Measurements from ENCODE around the gene SAA2.
"Not testable (repeated sequence)": the region's sequence is repeated elsewhere in the genome, so short reads cannot be mapped to it uniquely, and the experiment has no call there.

Gene SAA2

DNA sequence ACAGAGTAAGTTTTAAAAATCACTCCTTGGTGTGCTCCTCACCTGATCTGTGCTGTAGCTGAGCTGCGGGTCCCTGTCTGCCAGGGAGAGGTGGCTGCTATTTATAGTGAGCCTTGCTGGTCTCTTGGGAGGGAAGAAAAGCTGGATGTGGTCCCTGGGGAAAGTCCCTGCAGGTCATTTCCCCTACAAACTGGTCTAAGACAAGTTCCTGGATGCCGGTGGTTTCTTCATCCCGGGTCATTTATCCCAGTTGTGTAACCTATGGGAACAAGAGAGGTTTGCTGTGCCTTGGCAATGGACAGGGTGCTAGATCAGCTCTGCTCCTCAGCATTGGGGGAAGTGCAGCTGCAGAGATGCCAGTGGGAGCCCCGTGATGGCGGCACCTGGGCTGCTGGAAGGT is at the start of gene SAA2:
Gene SAA2 (minus strand): TSS at position 108 of the 400 bp plus-strand sequence. CDS start 657 bp downstream, outside the sequence.
- DNase-seq = no peak

DNA sequence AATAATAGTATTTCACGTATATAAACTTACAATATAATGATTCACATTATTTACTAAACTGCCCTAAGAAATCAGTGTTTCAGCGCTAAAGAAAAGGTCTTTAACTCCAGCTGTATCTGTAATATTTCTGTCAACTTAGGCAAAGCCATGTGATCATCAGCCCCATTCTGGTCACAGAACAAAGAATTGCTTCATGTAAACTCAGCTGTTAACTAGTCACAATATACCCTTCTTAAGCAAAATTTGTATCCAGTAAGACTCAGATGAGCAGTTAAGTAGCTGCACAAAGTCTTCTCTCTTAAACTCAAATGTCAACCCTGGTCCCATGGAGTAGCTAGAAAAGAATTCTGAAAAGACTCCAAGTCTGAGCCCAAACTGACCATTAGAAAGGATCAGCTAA is 46.8 kb upstream of the SAA2 start:
- no peak for DNase-seq

DNA sequence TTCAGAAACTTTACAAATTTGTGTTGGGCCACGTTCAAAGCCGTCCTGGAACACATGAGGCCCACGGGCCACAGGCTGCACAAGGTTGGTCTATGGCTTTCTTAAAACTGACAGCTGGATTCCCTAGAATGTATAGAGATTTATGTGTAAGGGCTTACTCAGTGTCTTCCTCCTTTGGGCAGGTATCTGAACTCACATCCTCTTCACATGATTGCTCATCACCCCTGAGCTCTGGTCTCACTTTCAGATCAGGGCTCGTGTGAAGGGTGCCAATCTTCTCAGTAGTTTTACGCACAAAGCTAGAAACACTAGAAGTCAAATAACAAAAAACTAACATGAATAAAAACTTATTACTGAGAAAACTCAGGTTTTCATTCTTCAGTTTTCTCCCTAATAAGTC is 46.4 kb upstream of the SAA2 start:
- DNase-seq = no peak

DNA sequence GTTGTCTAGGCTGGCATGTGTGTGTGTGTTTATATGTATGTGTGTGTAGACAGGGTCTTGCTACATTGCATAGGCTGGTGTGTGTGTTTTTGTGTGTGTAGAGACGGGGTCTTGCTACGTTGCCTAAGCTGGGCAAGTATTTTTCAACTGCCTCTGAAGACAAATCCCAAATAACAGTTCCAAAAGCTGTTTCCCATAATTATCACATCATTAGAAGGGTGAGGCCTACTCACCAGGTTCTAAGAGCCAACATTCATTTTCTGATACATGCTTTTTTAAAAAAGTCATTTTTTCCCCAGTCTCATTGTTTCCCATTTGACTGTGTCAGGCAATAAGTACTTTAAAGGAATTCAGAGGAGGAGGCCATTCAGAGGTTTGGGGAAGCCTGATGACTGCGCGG is 40.4 kb upstream of the SAA2 start:
- no peak for DNase-seq

DNA sequence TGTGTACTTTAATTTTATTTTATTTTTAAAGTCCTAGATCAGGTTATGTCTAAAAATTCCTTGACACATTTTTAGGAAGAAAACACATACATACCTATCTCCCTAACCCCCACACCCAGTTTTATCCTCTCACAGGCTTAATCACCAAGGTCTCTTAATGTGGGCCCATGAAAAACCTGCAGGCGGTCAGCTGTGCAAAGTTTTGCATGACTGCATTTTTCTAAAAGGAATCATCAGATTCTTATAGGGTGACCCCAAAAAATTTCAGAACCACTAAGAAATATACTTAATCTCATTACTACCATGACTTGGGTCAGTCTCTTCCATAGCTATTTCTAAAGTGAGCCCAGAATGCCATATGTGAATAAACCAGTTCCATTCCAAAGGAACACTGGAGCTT is 37.4 kb upstream of the SAA2 start:
- no peak for DNase-seq

DNA sequence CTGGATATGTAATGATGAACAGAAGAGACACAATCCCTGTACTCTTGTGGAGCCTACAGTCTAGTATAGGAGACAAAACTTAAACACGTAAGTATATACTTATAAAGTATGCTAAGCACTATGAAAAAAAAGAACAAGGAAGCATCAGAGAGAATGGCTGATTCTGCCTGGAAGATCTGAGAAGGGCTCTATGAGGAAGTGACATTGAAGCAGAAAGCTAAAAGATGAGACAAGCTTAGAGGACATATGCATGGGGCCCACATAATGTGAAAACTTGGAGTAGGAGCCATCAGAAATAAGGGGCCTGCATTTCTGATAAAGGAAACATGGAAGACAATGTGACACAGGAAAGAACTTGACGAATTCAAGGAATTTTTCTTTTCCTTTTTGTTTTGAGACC is 34.2 kb upstream of the SAA2 start:
- DNase-seq = no peak

DNA sequence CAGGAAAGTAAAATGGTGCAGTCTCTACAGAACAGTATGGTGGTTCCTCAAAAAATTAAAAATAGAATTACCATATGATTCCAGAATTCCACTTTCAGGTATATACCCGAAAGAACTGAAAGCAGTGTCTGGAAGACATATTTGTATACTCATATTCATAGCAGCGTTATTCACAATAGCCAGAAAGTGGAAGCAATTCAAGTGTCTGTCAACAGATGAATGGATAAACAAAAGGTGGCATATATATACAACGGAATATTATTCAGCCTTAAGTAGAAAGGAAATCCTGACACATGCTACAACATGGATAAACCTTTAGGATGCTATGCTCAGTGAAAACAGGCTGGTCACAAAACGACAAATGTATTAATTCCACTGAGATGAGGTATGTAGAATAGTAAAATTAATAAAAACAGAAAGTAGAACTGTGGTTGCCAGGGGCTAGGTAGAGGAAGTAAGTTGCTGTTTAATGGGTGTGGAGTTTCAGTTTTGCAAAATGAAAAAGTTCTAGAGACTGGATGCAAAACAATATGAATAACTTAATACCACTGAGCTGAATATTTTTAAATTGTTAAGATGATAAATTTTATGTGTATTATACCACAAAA is 32.1 kb upstream of the SAA2 start:
- DNase-seq = no peak

DNA sequence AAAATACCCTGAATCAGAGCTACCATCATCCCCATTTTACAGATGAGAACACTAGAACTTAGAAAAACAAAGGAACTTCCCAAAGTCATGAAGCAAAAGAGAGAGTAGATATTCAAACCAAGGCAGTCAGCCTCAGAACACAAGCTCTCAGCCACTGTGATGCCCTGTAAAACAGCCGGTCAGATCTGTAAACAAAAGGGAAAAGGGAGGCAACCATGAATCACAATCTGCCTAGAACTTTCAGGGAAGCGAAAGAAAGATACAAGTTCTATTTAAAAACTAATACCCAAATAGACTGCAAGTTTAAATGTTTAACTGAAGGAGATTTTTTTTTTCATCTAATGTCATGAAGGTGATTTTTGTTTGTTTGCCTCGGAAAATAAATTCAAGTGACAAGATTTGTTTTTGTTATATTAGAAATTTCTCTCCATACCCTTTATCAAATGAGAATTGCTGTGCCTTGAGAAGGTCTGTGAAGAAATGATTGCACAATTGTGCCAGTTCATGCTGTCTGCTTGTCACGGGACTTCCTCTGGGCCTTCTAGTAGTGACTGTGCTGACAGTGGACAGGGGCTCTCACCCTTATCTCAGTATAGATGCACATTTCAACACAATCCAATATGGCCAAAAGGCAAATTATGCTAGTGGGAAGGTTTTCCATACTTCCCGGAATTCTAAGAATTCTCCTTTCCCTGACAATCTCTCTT is 29.2 kb upstream of the SAA2 start:
- DNase-seq = no peak

DNA sequence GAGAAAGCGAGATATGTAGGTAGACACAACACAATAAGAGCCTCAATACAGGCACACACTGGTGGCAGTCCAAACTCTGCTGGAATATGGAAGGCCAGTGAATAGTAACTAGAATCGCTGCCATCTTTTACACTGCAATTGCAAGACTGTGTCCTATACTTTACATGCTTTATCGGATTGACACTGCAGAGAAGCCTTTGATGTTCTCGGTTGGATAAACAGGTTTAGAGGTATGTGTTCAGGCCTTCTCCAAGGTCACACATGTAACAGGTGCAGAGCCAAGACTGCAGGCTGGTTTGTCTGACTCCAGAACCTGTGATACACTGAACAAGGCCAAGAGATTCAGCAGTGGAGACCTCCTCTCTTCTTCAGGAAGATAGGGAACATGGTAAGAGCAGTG is 22.7 kb upstream of the SAA2 start:
- DNase-seq = no peak

DNA sequence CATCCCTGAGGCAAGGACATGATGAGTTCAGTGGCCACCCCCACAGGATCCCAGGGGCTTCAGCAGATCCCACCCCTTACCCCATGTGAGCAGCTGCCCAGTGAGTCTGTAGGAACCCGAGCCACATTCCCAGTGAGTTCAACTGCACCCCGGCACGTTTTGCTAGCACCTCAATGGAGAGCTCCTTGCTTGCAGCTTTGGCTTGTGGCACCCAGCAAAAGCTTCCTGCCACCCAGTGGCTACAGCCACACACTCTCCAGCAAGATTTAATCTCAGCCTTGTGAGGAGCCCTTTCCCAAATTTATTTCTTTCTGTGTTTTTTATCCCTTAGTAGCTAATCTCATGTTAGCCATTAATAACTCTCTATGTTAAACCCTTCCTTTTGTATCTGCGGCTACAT is 21.6 kb upstream of the SAA2 start:
- no peak for DNase-seq

DNA sequence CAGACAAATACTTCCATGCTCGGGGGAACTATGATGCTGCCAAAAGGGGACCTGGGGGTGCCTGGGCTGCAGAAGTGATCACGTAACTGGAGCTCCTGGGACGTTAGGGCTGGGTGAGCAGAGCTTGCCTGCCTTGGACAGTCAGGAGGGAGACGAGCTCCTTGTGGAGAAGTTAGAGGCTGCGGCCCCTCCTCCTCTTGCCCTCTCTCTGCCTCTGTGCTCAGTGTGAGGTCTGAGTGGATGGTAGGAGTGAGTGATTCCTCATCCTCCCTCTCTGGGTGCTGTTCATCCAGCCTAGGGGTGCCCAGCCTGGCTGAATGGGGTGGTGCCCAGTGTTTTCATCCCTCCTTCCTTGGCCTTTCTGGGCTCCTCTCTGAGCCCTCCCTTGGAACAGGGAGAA is 20.8 kb upstream of the SAA2 start:
- DNase-seq = not testable (repeated sequence)

DNA sequence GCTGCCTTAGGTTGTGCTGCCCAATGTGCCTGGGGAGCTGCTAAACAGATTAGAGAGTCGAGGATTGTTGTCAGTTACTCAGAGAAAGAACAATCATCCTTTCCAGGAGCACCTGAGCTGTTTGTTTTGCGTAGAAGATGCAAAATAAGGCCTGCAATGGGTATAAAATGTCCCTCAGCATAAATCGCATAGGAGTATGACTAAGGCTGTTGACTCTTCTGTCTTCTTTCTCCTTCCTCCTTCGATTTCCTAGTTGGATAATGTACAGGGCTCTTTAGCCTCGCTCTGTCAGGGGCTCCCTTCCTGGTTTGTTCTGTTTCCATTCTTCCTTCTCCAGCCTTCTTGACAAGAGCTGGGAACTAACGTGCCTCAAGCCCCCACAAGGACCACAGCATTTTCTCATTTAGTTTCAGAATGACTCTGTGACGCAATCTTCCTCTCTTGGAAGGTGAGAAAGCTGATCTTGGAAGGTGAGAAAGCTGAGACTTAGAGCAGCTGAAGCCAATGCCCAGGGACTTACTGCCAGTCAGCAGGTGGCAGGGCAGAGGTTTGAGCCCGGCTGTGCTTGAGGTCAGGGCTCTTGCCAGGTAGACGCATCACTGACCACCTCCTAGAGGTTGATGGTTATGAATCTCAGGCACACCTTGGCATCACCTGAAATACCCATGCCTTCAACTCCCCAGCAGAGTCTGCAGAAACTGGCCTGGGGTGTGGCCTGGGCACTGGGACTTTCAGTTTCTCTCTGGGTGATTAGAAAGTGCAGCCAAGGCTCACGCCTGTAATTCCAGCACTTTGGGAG is 19.1 kb upstream of the SAA2 start:
- DNase-seq = not testable (repeated sequence)

DNA sequence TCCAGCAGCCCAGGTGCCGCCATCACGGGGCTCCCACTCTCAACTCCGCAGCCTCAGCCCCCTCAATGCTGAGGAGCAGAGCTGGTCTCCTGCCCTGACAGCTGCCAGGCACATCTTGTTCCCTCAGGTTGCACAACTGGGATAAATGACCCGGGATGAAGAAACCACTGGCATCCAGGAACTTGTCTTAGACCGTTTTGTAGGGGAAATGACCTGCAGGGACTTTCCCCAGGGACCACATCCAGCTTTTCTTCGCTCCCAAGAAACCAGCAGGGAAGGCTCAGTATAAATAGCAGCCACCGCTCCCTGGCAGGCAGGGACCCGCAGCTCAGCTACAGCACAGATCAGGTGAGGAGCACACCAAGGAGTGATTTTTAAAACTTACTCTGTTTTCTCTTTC is 17.5 kb upstream of the SAA2 start, which contains the start of gene SAA1:
Gene SAA1 (plus strand): TSS at position 316 of the 400 bp plus-strand sequence. CDS start 624 bp downstream, outside the sequence.
- DNase-seq = no peak

DNA sequence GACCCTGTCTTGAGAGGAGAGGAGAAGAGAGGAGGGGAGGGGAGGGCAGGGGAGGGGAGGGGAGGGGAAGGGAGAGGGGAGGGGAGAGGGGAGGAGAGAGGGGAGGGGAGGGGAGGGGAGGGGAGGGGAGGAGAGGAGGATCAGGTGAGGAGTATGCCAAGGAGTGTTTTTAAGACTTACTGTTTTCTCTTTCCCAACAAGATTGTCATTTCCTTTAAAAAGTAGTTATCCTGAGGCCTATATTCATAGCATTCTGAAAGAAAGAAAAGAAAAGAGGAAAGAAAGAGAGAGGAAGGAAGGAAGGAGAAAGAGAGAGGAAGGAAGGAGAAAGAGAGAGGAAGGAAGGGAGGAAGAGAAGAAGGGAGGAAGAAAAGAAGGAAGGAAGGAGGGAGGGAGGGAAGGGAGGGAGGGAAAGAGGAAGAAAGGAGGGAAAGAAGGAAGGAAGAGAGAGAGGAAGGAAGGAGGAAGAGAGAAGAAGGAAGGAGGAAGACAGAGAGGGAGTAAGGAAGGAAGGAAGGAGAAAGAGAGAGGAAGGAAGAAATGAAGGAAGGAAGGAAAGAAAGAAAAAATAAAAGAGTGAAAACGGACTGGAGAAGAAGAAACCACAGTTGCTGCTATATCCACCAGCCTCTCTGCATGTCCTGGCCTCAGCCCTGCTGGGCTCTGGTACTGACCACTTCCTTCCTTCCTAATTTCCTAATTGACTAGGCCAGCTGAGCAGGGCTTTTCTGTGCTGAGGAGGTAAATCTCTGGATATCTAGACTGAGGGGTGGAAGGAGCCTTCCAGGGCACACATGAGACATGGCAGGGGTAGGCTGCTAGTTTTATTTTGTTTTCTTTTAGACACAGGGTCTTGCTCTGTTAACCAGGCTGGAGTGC is 16.4 kb upstream of the SAA2 start:
- no peak for DNase-seq

DNA sequence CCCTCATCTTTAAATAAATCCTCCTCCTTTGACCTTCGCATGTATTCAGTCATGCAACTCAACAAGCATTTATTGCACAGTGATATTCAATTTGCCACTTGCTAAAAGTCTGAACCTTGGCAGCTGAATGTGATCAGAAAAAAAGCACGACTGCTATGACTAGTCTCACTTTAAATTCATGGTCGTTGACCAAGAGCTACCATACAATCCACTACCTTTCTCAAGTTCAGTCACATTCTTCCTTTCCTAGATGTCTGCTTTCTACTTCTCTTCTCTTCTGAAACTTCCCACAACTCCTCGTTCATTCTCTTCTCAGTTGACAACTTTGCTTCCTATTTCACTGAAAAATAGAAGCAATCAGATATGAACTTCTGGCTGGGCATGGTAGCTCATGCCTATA is 15.6 kb upstream of the SAA2 start:
- no peak for DNase-seq

DNA sequence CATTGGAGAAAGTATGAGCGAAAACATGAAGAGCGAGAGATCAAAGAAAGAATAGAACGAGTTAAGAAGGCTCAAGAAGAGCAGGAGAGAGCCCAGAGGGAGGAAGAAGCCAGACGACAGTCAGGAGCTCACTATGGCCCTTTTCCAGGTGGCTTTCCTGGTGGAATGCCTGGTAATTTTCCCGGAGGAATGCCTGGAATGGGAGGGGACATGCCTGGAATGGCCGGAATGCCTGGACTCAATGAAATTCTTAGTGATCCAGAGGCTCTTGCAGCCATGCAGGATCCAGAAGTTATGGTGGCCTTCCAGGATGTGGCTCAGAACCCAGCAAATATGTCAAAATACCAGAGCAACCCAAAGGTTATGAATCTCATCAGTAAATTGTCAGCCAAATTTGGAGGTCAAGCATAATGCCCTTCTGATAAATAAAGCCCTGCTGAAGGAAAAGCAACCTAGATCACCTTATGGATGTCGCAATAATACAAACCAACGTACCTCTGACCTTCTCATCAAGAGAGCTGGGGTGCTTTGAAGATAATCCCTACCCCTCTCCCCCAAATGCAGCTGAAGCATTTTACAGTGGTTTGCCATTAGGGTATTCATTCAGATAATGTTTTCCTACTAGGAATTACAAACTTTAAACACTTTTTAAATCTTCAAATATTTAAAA is 14.3 kb upstream of the SAA2 start:
- not testable (repeated sequence) for DNase-seq

DNA sequence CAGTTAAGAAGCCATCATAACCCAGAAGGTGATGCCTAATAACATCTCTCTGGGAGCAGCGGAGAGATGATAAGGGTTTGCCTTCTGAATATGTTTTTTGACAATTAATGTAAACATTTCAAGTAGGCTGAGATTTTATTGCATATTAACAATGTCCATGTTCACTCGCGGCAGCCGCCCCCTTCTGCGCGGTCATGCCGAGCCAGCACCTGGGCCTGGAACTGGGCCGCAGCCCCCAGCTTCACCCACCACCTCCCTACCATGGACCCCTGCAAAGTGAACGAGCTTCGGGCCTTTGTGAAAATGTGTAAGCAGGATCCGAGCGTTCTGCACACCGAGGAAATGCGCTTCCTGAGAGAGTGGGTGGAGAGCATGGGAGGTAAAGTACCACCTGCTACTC is 13.3 kb upstream of the SAA2 start:
- DNase-seq = no peak

DNA sequence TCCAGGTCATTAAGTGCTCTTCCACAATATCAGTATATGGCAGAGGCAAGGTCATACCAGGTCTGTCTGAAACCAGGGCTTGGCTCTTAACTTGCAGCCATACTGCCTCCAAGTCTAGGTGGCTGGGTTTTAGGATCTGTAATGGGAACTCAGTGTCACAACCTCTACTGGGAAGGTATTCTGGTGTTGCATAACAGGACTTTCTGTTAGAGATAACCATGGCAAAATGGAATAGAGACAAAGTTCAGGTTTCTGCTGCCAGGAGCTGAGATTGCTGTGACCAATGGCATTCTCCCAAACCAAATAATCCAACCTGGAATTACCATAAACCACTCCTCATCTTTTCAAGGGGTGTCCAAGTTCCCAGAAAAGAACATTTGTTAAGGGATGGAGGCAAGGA is 10.8 kb upstream of the SAA2 start:
- no peak for DNase-seq

DNA sequence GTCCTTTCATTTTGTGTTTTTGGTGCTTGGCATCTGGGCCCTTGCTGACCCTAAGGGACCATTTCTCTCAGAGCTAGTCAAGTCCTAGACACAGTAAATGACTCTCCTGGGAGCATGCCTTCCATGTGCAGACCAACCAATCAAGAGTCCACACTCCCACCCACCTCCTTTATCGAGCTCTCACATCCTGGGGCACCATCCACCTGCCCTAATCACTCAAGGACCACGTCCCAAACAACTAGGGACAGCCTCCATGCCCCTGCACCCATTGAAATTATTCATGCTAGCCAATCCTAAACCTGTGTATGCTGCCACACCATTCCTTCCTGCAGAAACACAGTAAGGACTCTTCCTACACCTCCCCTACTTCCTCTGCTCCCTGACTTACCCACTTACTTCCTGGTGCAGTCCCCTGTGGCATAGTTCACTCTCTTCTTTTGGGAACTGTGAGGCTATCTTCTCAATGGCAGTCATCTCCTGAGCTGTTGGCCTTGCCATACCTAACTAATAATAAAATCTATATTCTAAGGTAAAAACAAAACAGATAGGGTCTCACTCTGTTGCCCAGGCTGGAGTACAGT is 6.4 kb upstream of the SAA2 start:
- no peak for DNase-seq

DNA sequence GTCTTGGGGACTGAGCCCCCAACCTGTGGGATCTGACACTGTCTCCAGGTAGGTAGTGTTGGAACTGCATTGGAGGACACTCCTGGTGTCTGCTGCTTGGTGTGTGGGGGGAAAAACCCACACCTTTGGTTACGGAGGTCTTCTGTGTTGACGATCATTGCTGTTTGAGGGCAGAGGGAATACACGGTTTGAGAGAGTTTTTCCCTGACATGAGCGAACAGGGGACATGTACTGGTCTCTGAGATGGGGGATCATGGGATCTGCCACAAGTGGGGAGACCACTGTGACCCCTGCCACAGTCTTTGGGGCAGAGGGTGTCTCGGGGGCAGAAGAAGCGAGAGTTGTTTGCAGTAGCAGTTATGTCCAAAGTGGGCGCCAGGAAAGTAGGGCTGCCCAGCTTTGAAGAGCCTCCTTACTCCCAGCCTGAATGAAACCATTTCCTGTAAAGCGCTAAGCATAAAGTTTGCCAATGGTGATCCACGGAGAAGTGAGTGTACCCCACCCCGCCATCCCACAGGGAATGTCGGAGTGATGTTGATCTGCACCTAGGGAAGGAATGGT is 5.4 kb upstream of the SAA2 start:
- no peak for DNase-seq

DNA sequence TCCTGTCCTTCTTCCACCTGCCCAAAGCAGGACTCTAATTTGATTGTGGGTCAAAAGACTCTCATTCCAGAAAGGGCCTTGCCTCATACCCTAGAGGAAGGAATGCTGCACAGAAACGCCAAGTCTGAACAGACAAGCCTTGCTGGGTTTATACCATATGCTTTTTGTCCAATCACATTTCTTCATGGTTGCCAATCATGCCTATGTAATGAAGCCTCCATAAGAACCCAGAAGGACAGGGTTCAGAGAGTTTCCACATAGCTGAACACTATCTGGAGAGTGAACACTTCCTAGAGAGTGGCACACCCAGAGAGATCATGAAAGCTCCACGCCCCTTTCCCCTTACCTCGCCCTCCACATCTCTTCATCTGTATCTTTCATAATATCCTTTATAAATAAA is 4.8 kb upstream of the SAA2 start:
- no peak for DNase-seq

DNA sequence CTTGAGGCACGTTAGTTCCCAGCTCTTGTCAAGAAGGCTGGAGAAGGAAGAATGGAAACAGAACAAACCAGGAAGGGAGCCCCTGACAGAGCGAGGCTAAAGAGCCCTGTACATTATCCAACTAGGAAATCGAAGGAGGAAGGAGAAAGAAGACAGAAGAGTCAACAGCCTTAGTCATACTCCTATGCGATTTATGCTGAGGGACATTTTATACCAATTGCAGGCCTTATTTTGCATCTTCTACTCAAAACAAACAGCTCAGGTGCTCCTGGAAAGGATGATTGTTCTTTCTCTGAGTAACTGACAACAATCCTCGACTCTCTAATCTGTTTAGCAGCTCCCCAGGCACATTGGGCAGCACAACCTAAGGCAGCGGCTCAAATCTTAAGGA is 1.3 kb downstream of the SAA2 start:
- DNase-seq = not testable (repeated sequence)

Data from activated CD4-positive, alpha-beta T cell treated with anti-CD3 and anti-CD28 coated beads, Interleukin-2, amount 50 U/mL, for 4 hours (primary cell).